GM21526 (cell line): ENCODE measurements around the gene SPPL2B.
"Not testable (repeated sequence)": the region's sequence is repeated elsewhere in the genome, so short reads cannot be mapped to it uniquely, and the experiment has no call there.

Experiments used
- ATAC-seq: cut with Tn5 transposase; IDR thresholded peaks from one replicate; pipeline ENCODE4 v1.9.1; 2021; ENCODE audit warnings: moderate library complexity; ENCODE audit not compliant: unreplicated experiment, low FRiP score

Gene SPPL2B

DNA sequence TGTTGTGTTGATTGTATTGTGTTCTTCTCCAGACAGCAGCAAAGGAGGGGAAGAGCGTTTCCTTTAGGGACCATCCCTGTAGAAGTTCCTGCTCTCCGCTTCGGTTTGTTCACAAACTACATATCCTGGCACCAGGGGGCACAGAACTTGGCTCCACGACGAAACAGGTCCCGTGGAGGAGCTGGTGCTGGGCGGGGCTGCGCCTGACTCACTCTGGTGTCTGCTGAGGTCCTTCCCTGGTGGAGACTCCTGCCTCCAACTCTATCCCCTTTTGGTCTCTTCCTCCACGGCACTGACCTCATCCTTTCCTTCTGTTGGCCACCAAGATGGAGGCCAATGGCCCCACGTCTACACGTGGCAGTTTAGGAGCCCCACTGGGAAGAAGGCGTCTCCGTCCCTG is 46.3 kb downstream of the SPPL2B start:
- ATAC-seq: no peak

GRCh38 chr19:2375353-2376121 is 47.1 kb downstream of the SPPL2B start:
- no peak for ATAC-seq

- no peak for ATAC-seq
These were observed 48.5 kb downstream of the SPPL2B start for GRCh38 chr19:2376784-2377519.

- ATAC-seq: no peak
These were observed 52.1 kb downstream of the SPPL2B start for GRCh38 chr19:2380567-2380966.

- no peak for ATAC-seq
These were observed 52.8 kb downstream of the SPPL2B start for GRCh38 chr19:2381148-2381820.

- ATAC-seq: no peak
These were observed 54.2 kb downstream of the SPPL2B start for GRCh38 chr19:2382530-2383222.

DNA sequence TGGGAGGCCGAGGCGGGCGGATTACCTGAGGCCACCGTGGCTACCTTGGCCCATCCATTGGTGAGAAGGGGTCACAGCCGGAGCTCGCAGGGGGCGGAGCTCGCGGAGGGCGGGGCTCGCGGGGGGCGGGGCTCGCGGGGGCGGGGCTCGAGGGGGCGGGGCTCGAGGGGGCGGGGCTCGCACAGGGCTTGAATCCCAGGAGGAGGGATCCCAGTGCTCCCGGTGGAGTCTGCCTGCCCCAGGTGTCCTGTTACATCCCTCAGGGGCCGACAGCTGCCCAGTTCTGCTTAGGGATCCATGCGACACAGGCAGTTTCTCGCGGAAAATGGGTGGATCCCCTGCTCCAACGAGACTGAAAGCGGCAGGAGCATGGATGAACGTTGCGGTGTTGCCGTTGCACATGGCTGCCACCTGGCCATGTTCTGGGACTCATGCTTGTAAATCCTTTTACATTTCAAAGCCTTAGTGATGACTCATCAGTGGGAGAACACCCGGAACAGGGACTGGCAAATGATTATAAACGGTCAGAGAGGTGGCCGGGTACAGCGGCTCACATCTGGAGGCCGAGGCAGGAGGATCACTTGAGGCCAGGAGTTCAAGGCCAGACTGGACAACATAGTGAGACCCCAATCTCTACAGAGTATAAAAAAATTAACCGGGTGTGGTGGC is 56.7 kb downstream of the SPPL2B start:
- ATAC-seq: no peak

DNA sequence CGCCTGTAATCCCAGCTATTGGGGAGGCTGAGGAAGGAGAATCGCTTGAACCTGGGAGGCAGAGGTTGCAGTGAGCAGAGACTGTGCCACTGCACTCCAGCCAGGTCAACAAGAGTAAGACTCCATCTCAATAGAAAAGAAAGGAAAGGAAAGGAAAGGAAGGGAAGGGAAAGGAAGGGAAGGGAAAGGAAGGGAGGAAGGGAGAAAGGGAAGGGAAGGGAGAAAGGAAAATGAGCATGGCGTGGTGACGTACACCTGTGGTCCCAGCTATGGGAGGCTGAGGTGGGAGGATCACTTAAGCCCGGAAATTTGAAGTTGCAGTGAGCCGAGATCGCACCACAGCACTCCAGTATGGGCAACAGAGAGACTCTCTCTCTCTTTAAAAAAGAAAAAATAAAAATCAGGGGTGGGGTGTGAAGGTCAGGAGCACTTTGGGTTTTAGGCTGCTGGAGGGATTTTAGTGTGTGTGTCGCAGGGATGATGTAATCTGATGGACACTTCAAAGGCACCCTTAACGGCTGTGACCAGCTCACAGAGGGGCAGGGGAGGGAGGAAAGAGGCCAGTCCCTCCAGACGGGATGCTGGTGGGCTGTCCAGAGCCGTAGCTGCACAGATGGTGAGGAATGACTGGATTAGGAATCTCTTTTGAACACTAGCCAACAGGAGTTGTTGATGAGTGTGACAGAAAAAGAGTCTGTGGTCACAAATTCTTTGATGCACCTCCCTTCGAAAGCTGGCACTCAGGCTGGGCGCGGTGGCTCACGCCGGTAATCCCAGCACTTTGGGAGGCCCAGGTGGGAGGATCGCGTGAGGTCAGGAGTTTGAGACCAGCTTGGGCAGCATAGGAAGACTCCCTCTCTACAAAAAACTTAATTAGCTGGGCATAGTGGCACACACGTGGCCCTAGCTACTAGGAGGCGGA is 59.1 kb downstream of the SPPL2B start:
- no peak for ATAC-seq

GRCh38 chr19:2389594-2389993 is 61.1 kb downstream of the SPPL2B start:
- no peak for ATAC-seq

GRCh38 chr19:2391118-2391725 is 62.7 kb downstream of the SPPL2B start:
- ATAC-seq: no peak

DNA sequence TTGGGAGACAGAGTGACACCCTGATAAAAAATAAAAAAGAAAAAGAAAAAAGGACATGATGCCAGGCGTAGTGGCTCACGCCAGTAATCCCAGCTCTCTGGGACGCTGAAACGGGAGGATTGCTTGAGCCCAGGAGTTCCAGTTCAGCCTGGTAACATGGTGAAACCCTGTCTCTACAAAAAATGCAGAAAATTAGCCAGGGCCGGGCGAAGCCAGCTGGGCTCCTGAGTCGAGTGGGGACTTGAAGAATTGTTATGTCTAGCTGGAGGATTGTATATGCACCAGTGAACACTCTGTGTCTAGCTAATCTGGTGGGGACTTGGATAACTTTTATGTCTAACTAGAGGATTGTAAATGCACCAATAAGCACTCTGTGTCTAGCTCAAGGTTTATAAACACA is 63.9 kb downstream of the SPPL2B start:
- ATAC-seq: no peak

DNA sequence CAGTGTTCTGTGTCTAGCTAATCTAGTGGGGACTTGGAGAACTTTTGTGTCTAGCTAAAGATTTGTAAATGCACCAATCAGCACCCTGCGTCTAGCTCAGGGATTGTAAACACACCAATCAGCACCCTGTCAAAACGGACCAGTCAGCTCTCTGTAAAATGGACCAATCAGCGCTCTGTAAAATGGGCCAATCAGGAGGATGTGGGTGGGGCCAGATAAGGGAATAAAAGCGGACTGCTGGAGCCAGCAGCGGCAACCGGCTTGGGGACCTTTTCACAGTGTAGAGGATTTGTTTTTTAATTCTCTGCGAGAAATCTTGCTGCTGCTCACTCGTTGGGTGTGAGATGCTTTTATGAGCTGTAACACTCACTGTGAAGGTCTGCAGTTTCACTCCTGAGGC is 64.4 kb downstream of the SPPL2B start:
- not testable (repeated sequence) for ATAC-seq

DNA sequence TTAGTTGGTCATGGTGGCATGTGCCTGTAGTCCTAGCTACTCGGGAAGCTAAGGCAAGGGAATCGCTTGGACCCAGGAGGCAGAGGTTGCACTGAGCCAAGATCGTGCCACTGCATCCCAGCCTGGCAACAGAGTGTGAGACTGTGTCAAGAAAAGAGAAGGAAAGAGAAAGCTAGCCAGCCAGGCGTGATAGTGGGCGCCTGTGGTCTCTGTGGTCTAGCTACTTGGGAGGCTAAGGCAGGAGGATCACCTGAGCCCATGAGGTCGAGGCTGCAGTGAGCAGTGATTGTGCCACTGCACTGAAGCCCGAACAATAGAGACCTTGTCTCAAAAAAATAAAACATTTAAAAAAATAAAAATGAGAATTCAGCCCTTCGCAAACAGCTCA is 65.6 kb downstream of the SPPL2B start:
- ATAC-seq: no peak

GRCh38 chr19:2394442-2395292 is 66.2 kb downstream of the SPPL2B start:
- no peak for ATAC-seq

DNA sequence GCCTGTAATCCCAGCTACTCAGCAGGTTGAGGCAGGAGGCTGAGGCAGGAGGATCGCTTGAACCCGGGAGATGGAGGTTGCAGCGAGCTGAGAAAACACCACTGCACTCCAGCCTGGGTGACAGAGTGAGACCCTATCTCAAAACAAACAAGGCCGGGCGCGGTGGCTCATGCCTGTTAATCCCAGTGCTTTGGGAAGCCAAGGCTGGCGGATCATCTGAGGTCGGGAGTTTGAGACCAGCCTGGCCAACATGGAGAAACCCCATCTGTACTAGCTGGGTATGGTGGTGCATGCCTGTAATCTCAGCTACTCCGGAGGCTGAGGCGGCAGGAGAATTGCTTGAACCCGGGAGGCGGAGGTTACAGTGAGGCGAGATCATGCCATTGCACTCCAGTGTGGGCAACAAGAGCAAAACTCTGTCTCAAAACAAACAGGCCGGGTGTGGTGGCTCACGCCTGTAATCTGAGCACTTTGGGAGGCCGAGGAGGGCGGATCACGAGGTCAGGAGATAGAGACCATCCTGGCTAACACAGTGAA is 66.9 kb downstream of the SPPL2B start:
- not testable (repeated sequence) for ATAC-seq

DNA sequence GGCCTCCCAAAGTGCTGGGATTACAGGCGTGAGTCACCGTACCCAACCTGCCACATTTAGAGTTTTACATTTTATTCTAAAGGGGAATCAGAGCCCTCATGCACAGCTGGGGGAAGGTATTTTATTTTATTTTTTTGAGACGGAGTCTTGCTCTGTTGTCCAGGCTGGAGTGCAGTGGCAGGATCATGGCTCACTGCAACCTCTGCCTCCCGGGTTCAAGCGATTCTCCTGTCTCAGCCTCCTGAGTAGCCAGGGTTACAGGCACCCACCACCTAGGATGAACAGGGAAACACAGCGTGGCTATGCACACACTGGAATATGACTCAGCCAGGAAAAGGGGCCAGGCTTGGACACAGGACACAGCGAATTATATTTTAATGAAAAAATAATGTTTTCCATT is 68.7 kb downstream of the SPPL2B start:
- ATAC-seq: not testable (repeated sequence)

GRCh38 chr19:2398735-2399305 is 70.3 kb downstream of the SPPL2B start:
- no peak for ATAC-seq
